ENCODE data around the gene FRMD3.
A peak's percentile ranks its signal among the peaks of the same experiment; 100 is the strongest.

The FRMD3 gene

GRCh38 chr9:83342006-83342405, 196.2 kb downstream of the FRMD3 start:
- TF ChIP-seq CTCF (conservative IDR thresholded peaks at IDR 0.05), result no peak
- H3K27ac ChIP-seq, result no peak overlapping the region

- no peak for TF ChIP-seq CTCF (conservative IDR thresholded peaks at IDR 0.05)
- H3K27ac ChIP-seq, result no peak overlapping the region
Measured at GRCh38 chr9:83340451-83340850, 197.8 kb downstream of the FRMD3 start.

- TF ChIP-seq CTCF (conservative IDR thresholded peaks at IDR 0.05), result no peak
Measured at GRCh38 chr9:83339435-83339834, 198.8 kb downstream of the FRMD3 start.

GRCh38 chr9:83336706-83337105, 201.5 kb downstream of the FRMD3 start:
- TF ChIP-seq CTCF (conservative IDR thresholded peaks at IDR 0.05), result no peak
- no peak overlapping the region for H3K27ac ChIP-seq

More at GRCh38 chr9:83339435-83339834, 198.8 kb downstream of the FRMD3 start:
- no peak overlapping the region for H3K27ac ChIP-seq

GRCh38 chr9:83334320-83334719, 203.9 kb downstream of the FRMD3 start:
- peak; percentile 94 for TF ChIP-seq CTCF (conservative IDR thresholded peaks at IDR 0.05)
- H3K27ac ChIP-seq, result no peak overlapping the region

- TF ChIP-seq CTCF (conservative IDR thresholded peaks at IDR 0.05), result no peak
Measured at GRCh38 chr9:83330207-83331196, 207.7 kb downstream of the FRMD3 start.

GRCh38 chr9:83327750-83328622, 210.2 kb downstream of the FRMD3 start:
- no peak for TF ChIP-seq CTCF (conservative IDR thresholded peaks at IDR 0.05)
- no peak overlapping the region for H3K27ac ChIP-seq

More at GRCh38 chr9:83330207-83331196, 207.7 kb downstream of the FRMD3 start:
- no peak overlapping the region for H3K27ac ChIP-seq

Measured in VCaP (cell line).